Measurements from ENCODE around the gene ETV4. TPM values are rescaled to one million over a fixed set of nuclear protein-coding genes. Genes with fewer than 3 reads are reported as not detected.

Gene ETV4
- total RNA-seq, 4 donors from 2014 or later, result 0.29 to 0.67 (median 0.42) TPM; not detected in 1

DNA sequence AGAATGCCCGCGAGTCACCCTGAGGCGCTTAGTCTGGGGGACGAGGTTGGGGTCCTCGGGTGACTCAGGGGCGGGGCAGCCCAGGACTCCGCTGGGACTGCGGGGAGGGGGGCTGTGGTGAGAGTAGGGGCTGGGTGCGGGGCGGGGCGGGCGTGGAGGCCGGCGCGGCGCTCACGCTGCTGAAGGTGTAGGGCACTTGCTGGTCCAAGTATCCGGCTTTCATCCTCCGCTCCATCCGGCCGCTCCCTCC lies 832 bp downstream of the ETV4 start:
- DNase-seq (no peak), ATAC-seq (no peak)
- TF ChIP-seq POLR2A (IDR thresholded peaks at IDR 0.05), result no peak
- no peak for TF ChIP-seq CTCF (IDR thresholded peaks at IDR 0.05 in 4 of 5, conservative IDR thresholded peaks at IDR 0.05 in 1 of 5)
- in situ Hi-C loops (cut with MboI; ENCODE audit: low sequenced_read_pairs in 4 of 4), result no loop called here
- H3K9me3 ChIP-seq, result no peaks in the 10 kb centered on the region
- peaks cover 15 to 30% (median 22%) of the 10 kb centered on the region in 3 donors for H3K27me3 ChIP-seq
- H3K4me1 ChIP-seq, result peaks cover 6 to 19% of the 10 kb centered on the region in 2 donors
- intact Hi-C loops (cut with DNase I; ENCODE audit: low total_unique reads), result no loop called here
- H3K36me3 ChIP-seq, result no peaks in the 10 kb centered on the region
- peak overlapping the region; percentile 62 to 79 (median 66) for H3K4me3 ChIP-seq
- H3K27ac ChIP-seq, result no peak overlapping the region

- no peak for DNase-seq
- no peak for ATAC-seq
- in situ Hi-C loops (cut with MboI; ENCODE audit: low sequenced_read_pairs in 4 of 4), result no loop called here
- TF ChIP-seq CTCF (IDR thresholded peaks at IDR 0.05 in 4 of 5, conservative IDR thresholded peaks at IDR 0.05 in 1 of 5) (no peak), POLR2A (IDR thresholded peaks at IDR 0.05) (no peak)
- Histone ChIP-seq H3K4me1 (peaks cover 6 to 19% of the 10 kb centered on the region in 2 donors), H3K27me3 (peaks cover 15 to 30% (median 22%) of the 10 kb centered on the region in 3 donors), H3K4me3 (no peak overlapping the region), H3K9me3 (no peaks in the 10 kb centered on the region), H3K36me3 (no peaks in the 10 kb centered on the region), H3K27ac (no peak overlapping the region)
- intact Hi-C loops (cut with DNase I; ENCODE audit: low total_unique reads), result no loop called here
Measured at GRCh38 chr17:43543771-43544575, 2.2 kb downstream of the ETV4 start.

GRCh38 chr17:43543300-43543699 lies 2.8 kb downstream of the ETV4 start:
- H3K27me3 ChIP-seq, result peaks cover 15 to 30% (median 22%) of the 10 kb centered on the region in 3 donors
- peaks cover 6 to 19% of the 10 kb centered on the region in 2 donors for H3K4me1 ChIP-seq
- H3K36me3 ChIP-seq, result no peaks in the 10 kb centered on the region
- ATAC-seq, result no peak
- H3K27ac ChIP-seq, result no peak overlapping the region
- in situ Hi-C loops (cut with MboI; ENCODE audit: low sequenced_read_pairs in 4 of 4), result no loop called here
- no peak for DNase-seq
- intact Hi-C loops (cut with DNase I; ENCODE audit: low total_unique reads), result no loop called here
- H3K9me3 ChIP-seq, result no peaks in the 10 kb centered on the region
- H3K4me3 ChIP-seq, result no peak overlapping the region
- no peak for TF ChIP-seq CTCF (IDR thresholded peaks at IDR 0.05 in 4 of 5, conservative IDR thresholded peaks at IDR 0.05 in 1 of 5)
- TF ChIP-seq POLR2A (IDR thresholded peaks at IDR 0.05), result no peak

DNA sequence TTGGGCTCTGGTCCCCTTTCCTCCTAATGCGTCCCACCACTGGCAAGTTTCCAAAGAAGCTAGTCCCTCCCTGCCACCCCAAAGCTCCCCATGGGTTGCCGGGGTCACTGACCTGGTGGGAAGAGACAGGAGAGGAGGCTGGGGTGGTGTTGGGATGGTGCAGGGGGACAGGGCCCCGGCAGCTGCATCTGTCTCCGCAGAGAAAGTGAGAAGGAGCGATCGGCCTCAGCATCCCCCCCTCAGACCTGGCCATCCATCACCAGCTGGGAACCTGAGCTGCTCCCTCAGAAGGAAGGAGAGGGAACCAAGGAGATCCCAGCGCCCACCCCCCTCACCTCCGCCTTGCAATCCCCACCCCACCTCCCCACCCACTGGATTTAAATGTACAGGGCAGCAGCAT lies 3.3 kb downstream of the ETV4 start:
- no peaks in the 10 kb centered on the region for H3K9me3 ChIP-seq
- DNase-seq (no peak), ATAC-seq (no peak)
- H3K27me3 ChIP-seq, result peaks cover 13 to 30% (median 21%) of the 10 kb centered on the region in 3 donors
- in situ Hi-C loops (cut with MboI; ENCODE audit: low sequenced_read_pairs in 4 of 4), result no loop called here
- TF ChIP-seq POLR2A (IDR thresholded peaks at IDR 0.05) (no peak), CTCF (IDR thresholded peaks at IDR 0.05 in 4 of 5, conservative IDR thresholded peaks at IDR 0.05 in 1 of 5) (no peak)
- no peak overlapping the region for H3K4me3 ChIP-seq
- peaks cover 6 to 19% of the 10 kb centered on the region in 2 donors for H3K4me1 ChIP-seq
- H3K36me3 ChIP-seq, result no peaks in the 10 kb centered on the region
- intact Hi-C loops (cut with DNase I; ENCODE audit: low total_unique reads), result no loop called here
- H3K27ac ChIP-seq, result no peak overlapping the region
